Dendritic cell treated with granulocyte-macrophage colony-stimulating factor and Interleukin-4, amounts not matched to agents 40 ng/mL and 50 ng/mL, for 4 days (primary cell): ENCODE results near the gene PARVA.
"Not testable (repeated sequence)": the region's sequence is repeated elsewhere in the genome, so short reads cannot be mapped to it uniquely, and the experiment has no call there.

ENCODE experiments used
- H3K27ac Mint-ChIP-seq: one replicate; pipeline ENCODE4 v1.8.0; 2022; ENCODE audit warnings: mild to moderate bottlenecking, mixed read lengths
- H3K27me3 Mint-ChIP-seq: one replicate; pipeline ENCODE4 v1.8.0; 2022; ENCODE audit warnings: mild to moderate bottlenecking, mixed read lengths
- H3K36me3 Mint-ChIP-seq: one replicate; pipeline ENCODE4 v1.8.0; 2022; ENCODE audit warnings: low read depth, mixed read lengths
- H3K4me1 Mint-ChIP-seq: one replicate; pipeline ENCODE4 v1.8.0; 2022; ENCODE audit warnings: low read depth, mixed read lengths
- H3K4me3 Mint-ChIP-seq: one replicate; pipeline ENCODE4 v1.8.0; 2022; ENCODE audit warnings: mild to moderate bottlenecking, moderate library complexity, mixed read lengths
- H3K9me3 Mint-ChIP-seq: one replicate; pipeline ENCODE4 v1.8.0; 2022; ENCODE audit warnings: mixed read lengths
- intact Hi-C: fragments of 100-400 bp; cut with micrococcal nuclease; formaldehyde crosslinking; loops from one replicate; pipeline ENCODE4 v1.15.0; 2022

PARVA gene

GRCh38 chr11:12512132-12512531 lies 134.8 kb downstream of the PARVA start:
- Mint-ChIP-seq H3K4me1 (no peaks in the 10 kb centered on the region), H3K27ac (no peak overlapping the region), H3K4me3 (no peak overlapping the region), H3K27me3 (no peaks in the 10 kb centered on the region), H3K9me3 (no peaks in the 10 kb centered on the region), H3K36me3 (no peaks in the 10 kb centered on the region)
- intact Hi-C loops: no loop called here

- no peaks in the 10 kb centered on the region for H3K27me3 Mint-ChIP-seq
These were observed 135.5 kb downstream of the PARVA start for GRCh38 chr11:12512826-12513395.

GRCh38 chr11:12516387-12517105 lies 139.2 kb downstream of the PARVA start:
- H3K9me3 Mint-ChIP-seq: no peaks in the 10 kb centered on the region
- H3K4me1 Mint-ChIP-seq: no peaks in the 10 kb centered on the region
- intact Hi-C loops: no loop called here
- no peaks in the 10 kb centered on the region for H3K27me3 Mint-ChIP-seq
- no peak overlapping the region for H3K27ac Mint-ChIP-seq
- H3K36me3 Mint-ChIP-seq: no peaks in the 10 kb centered on the region
- no peak overlapping the region for H3K4me3 Mint-ChIP-seq

More at GRCh38 chr11:12512826-12513395, 135.5 kb downstream of the PARVA start:
- H3K36me3 Mint-ChIP-seq: no peaks in the 10 kb centered on the region
- no peaks in the 10 kb centered on the region for H3K4me1 Mint-ChIP-seq
- H3K9me3 Mint-ChIP-seq: no peaks in the 10 kb centered on the region
- intact Hi-C loops: no loop called here
- no peak overlapping the region for H3K4me3 Mint-ChIP-seq
- no peak overlapping the region for H3K27ac Mint-ChIP-seq

- intact Hi-C loops: no loop called here
- H3K36me3 Mint-ChIP-seq: no peaks in the 10 kb centered on the region
- no peaks in the 10 kb centered on the region for H3K4me1 Mint-ChIP-seq
- no peaks in the 10 kb centered on the region for H3K9me3 Mint-ChIP-seq
- no peak overlapping the region for H3K27ac Mint-ChIP-seq
- H3K4me3 Mint-ChIP-seq: no peak overlapping the region
- H3K27me3 Mint-ChIP-seq: no peaks in the 10 kb centered on the region
These were observed 139.9 kb downstream of the PARVA start for GRCh38 chr11:12517306-12517705.

GRCh38 chr11:12517741-12518140 lies 140.4 kb downstream of the PARVA start:
- no peaks in the 10 kb centered on the region for H3K36me3 Mint-ChIP-seq
- H3K27ac Mint-ChIP-seq: no peak overlapping the region
- H3K9me3 Mint-ChIP-seq: no peaks in the 10 kb centered on the region
- intact Hi-C loops: no loop called here
- H3K27me3 Mint-ChIP-seq: no peaks in the 10 kb centered on the region
- no peak overlapping the region for H3K4me3 Mint-ChIP-seq
- H3K4me1 Mint-ChIP-seq: no peaks in the 10 kb centered on the region

GRCh38 chr11:12518606-12519385 lies 141.4 kb downstream of the PARVA start:
- Mint-ChIP-seq H3K9me3 (no peaks in the 10 kb centered on the region), H3K27ac (no peak overlapping the region), H3K36me3 (no peaks in the 10 kb centered on the region), H3K27me3 (no peaks in the 10 kb centered on the region), H3K4me3 (no peak overlapping the region), H3K4me1 (no peaks in the 10 kb centered on the region)
- intact Hi-C loops: no loop called here

- H3K27ac Mint-ChIP-seq: no peak overlapping the region
- intact Hi-C loops: no loop called here
- H3K4me1 Mint-ChIP-seq: no peaks in the 10 kb centered on the region
- no peaks in the 10 kb centered on the region for H3K9me3 Mint-ChIP-seq
- H3K36me3 Mint-ChIP-seq: no peaks in the 10 kb centered on the region
- no peaks in the 10 kb centered on the region for H3K27me3 Mint-ChIP-seq
- H3K4me3 Mint-ChIP-seq: no peak overlapping the region
These were observed 142.7 kb downstream of the PARVA start for GRCh38 chr11:12520054-12520453.

- H3K4me1 Mint-ChIP-seq, H3K36me3 Mint-ChIP-seq, H3K4me3 Mint-ChIP-seq, H3K27ac Mint-ChIP-seq, H3K27me3 Mint-ChIP-seq, intact Hi-C loops, H3K9me3 Mint-ChIP-seq: not testable (repeated sequence)
These were observed 143.2 kb downstream of the PARVA start for GRCh38 chr11:12520576-12520975.

- Mint-ChIP-seq H3K9me3 (no peaks in the 10 kb centered on the region), H3K27ac (no peak overlapping the region), H3K4me3 (no peak overlapping the region), H3K36me3 (no peaks in the 10 kb centered on the region), H3K27me3 (no peaks in the 10 kb centered on the region), H3K4me1 (no peaks in the 10 kb centered on the region)
- intact Hi-C loops: no loop called here
These were observed 146.0 kb downstream of the PARVA start for GRCh38 chr11:12523180-12523924.

- Mint-ChIP-seq H3K27me3 (no peaks in the 10 kb centered on the region), H3K9me3 (no peaks in the 10 kb centered on the region), H3K4me3 (no peak overlapping the region), H3K36me3 (no peaks in the 10 kb centered on the region), H3K27ac (no peak overlapping the region), H3K4me1 (no peaks in the 10 kb centered on the region)
- intact Hi-C loops: no loop called here
These were observed 147.5 kb downstream of the PARVA start for GRCh38 chr11:12524865-12525264.

GRCh38 chr11:12525466-12526055 lies 148.2 kb downstream of the PARVA start:
- intact Hi-C loops: no loop called here
- no peak overlapping the region for H3K4me3 Mint-ChIP-seq
- no peaks in the 10 kb centered on the region for H3K4me1 Mint-ChIP-seq
- H3K36me3 Mint-ChIP-seq: no peaks in the 10 kb centered on the region
- H3K9me3 Mint-ChIP-seq: no peaks in the 10 kb centered on the region
- no peak overlapping the region for H3K27ac Mint-ChIP-seq
- H3K27me3 Mint-ChIP-seq: no peaks in the 10 kb centered on the region

- intact Hi-C loops: no loop called here
- no peaks in the 10 kb centered on the region for H3K27me3 Mint-ChIP-seq
- H3K36me3 Mint-ChIP-seq: no peaks in the 10 kb centered on the region
- no peaks in the 10 kb centered on the region for H3K4me1 Mint-ChIP-seq
- H3K27ac Mint-ChIP-seq: no peak overlapping the region
- no peak overlapping the region for H3K4me3 Mint-ChIP-seq
- no peaks in the 10 kb centered on the region for H3K9me3 Mint-ChIP-seq
These were observed 149.4 kb downstream of the PARVA start for GRCh38 chr11:12526789-12527188.

- Mint-ChIP-seq H3K27me3 (no peaks in the 10 kb centered on the region), H3K4me3 (no peak overlapping the region), H3K4me1 (no peaks in the 10 kb centered on the region), H3K27ac (no peak overlapping the region), H3K9me3 (no peaks in the 10 kb centered on the region), H3K36me3 (no peaks in the 10 kb centered on the region)
- intact Hi-C loops: no loop called here
These were observed 151.1 kb downstream of the PARVA start for GRCh38 chr11:12528487-12528886.

- Mint-ChIP-seq H3K4me3 (no peak overlapping the region), H3K27ac (no peak overlapping the region), H3K36me3 (no peaks in the 10 kb centered on the region), H3K27me3 (no peaks in the 10 kb centered on the region), H3K9me3 (no peaks in the 10 kb centered on the region), H3K4me1 (no peaks in the 10 kb centered on the region)
- intact Hi-C loops: no loop called here
These were observed 151.7 kb downstream of the PARVA start for GRCh38 chr11:12529041-12529440.
